Measurements from ENCODE around the gene PI4KB.

The PI4KB gene

DNA sequence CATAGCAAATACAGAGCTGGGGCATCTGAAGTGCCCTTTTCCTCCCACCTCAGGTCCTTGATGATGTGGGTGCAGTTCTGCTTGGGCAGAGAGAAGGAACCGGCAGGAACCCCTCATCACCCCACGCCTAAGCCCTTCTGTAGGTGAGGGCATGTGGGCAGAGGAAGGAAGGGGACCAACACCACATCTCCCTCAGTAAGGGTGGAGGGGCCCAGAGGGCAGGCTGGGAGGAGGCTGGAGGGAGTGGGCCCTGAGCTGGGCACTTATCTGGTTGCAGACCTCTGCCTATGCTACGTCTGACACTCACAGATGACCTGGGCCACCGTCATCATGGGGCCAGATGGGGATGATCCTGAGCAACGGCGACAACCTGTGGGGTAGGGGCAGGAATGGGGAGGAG, 34.1 kb downstream of the PI4KB start:
- H3K27ac ChIP-seq: no peak overlapping the region
- TF ChIP-seq ZFX (IDR thresholded peaks at IDR 0.05): no peak
- TF ChIP-seq, protein P1, sequence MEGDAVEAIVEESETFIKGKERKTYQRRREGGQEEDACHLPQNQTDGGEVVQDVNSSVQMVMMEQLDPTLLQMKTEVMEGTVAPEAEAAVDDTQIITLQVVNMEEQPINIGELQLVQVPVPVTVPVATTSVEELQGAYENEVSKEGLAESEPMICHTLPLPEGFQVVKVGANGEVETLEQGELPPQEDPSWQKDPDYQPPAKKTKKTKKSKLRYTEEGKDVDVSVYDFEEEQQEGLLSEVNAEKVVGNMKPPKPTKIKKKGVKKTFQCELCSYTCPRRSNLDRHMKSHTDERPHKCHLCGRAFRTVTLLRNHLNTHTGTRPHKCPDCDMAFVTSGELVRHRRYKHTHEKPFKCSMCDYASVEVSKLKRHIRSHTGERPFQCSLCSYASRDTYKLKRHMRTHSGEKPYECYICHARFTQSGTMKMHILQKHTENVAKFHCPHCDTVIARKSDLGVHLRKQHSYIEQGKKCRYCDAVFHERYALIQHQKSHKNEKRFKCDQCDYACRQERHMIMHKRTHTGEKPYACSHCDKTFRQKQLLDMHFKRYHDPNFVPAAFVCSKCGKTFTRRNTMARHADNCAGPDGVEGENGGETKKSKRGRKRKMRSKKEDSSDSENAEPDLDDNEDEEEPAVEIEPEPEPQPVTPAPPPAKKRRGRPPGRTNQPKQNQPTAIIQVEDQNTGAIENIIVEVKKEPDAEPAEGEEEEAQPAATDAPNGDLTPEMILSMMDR (conservative IDR thresholded peaks at IDR 0.05): no peak

DNA sequence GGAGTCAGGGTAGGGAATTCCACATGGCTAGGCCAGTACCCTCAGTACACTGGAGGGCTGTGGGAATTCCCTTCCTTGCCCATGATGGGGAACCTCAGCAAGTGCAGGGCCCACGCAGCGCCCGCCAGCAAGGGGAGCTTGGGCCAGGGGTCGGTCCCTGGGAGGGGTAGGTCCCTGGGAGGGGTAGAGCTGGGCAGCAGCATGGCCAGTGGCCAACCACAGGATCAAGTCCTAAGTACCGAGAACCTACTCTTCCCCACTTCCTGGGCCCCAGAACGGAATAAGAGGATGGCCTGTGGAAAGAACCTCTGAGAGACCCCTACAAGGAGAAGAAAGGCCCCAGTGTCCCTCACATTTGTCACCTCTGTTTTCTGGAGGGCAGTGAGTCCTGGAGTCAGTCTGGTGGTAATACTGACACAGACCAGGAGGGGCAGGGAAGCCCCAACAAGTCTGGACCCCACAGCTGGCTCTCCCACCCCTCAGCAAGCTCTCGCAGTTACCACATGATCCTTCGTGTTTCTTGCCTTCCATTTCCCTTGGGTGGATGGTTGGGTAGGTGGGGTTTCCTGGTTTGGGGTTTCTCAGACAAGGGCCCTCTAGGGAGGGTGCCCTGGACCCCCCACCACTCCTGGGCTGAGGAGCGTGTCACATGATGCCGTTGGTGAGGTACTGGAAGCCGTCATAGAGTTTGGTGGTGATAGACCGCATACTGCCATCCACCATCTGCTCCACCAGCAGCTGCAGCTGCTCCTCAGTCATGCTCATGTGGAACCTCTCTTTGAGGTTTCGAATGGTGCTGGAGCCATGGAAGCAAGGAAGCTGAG, 34.8 kb downstream of the PI4KB start:
- TF ChIP-seq, protein P1 (conservative IDR thresholded peaks at IDR 0.05): no peak
- no peak for TF ChIP-seq ZFX (IDR thresholded peaks at IDR 0.05)
- H3K27ac ChIP-seq: no peak overlapping the region

- no peak overlapping the region for H3K27ac ChIP-seq
- TF ChIP-seq, protein P1 (conservative IDR thresholded peaks at IDR 0.05): no peak
- TF ChIP-seq ZFX (IDR thresholded peaks at IDR 0.05): no peak
These were observed 36.4 kb downstream of the PI4KB start for GRCh38 chr1:151290709-151291303.

DNA sequence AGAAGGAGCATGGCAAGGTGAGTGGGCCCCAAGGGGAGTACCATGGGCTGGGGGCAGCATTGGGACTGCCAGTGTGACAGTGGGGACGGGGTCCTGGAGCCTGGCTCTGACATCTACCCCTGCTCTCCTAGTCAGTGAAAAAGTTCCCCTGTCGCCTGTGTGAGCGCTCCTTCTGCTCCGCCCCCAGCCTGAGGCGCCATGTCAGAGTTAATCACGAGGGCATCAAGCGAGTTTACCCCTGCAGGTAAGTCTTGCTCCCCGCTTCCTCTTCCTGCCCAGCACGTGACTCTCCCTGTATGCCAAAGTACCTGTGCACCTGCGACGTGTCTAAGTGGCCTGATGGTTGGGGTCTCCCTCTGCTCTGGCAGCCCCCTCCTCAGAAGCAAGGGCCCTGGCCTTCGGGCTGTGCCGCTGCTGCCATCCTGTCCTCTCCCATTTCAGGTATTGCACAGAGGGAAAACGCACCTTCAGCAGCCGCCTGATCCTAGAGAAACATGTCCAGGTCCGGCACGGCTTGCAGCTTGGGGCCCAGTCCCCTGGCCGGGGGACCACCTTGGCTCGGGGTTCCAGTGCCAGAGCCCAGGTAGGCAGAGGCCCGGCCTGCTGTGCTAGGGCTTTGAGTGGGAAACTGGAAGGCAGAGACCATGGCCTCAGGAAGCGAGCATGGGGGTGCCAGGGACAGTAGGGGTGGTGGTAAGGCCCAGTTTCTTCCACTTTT, 37.1 kb downstream of the PI4KB start:
- TF ChIP-seq, protein P1 (conservative IDR thresholded peaks at IDR 0.05): no peak
- no peak for TF ChIP-seq ZFX (IDR thresholded peaks at IDR 0.05)
- no peak overlapping the region for H3K27ac ChIP-seq

DNA sequence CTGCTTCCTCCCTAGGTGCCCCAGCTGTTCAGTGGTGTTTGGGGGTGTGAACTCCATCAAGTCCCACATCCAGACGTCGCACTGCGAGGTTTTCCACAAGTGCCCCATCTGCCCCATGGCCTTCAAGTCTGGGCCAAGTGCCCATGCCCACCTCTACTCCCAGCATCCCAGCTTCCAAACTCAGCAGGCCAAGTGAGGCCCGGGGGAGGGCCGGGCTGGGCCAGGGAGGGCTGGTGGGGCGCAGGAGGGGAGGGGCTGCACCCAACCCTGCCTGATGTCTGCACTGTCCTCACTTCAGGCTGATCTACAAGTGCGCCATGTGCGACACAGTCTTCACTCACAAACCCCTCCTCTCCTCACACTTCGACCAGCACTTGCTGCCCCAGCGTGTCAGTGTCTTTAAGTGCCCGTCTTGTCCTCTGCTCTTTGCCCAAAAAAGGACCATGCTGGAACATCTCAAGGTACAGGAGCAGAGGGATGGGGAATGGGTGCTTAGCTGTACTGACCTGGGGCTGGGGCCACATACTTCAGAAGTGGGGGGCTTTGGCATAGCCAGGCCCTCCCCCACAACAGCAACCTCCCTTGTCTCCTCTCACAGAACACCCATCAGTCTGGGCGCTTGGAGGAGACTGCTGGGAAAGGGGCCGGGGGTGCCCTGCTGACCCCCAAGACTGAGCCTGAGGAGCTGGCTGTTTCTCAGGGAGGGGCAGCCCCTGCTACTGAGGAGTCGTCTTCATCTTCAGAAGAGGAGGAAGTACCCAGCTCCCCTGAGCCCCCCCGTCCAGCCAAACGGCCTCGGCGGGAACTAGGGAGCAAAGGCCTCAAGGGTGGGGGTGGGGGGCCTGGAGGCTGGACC, 37.9 kb downstream of the PI4KB start:
- no peak overlapping the region for H3K27ac ChIP-seq
- no peak for TF ChIP-seq ZFX (IDR thresholded peaks at IDR 0.05)
- TF ChIP-seq, protein P1 (conservative IDR thresholded peaks at IDR 0.05): no peak

- no peak overlapping the region for H3K27ac ChIP-seq
- no peak for TF ChIP-seq ZFX (IDR thresholded peaks at IDR 0.05)
- TF ChIP-seq, protein P1 (conservative IDR thresholded peaks at IDR 0.05): no peak
These were observed 38.7 kb downstream of the PI4KB start for GRCh38 chr1:151288502-151288901.
